Breast epithelium (tissue), 4 donors: ENCODE data around the gene SERBP1. TPM values are rescaled to one million over a fixed set of nuclear protein-coding genes. Genes with fewer than 3 reads are reported as not detected.

Experiments used
- DNase-seq, 2 donors: peaks; one replicate each; pipeline ENCODE4 v3.0.0-alpha.2; 2019; ENCODE audit warnings: low spot score in 2 of 2
- H3K27ac ChIP-seq, 2 donors: fragments of 200-600 bp; sonication (generic) in 1 of 2; one replicate each; pipeline ENCODE4 v1.5.1; 2016 to 2019; ENCODE audit warnings: mild to moderate bottlenecking in 1 of 2
- H3K27me3 ChIP-seq, 2 donors: fragments of 200-600 bp; sonication (generic) in 1 of 2; one replicate each; pipeline versions ENCODE4 v1.5.1 to v1.6.0; 2017 to 2019; ENCODE audit warnings: control low read depth in 1 of 2, mild to moderate bottlenecking in 1 of 2
- H3K36me3 ChIP-seq: fragments of 200-600 bp; one replicate; pipeline ENCODE4 v1.5.1; 2019
- H3K4me1 ChIP-seq, 2 donors: fragments of 200-600 bp; sonication (generic); one replicate each; pipeline ENCODE4 v1.5.1; 2016 to 2019; ENCODE audit warnings: control low read depth in 1 of 2
- H3K4me3 ChIP-seq, 3 donors: fragments of 200-600 bp; sonication (generic); 1 replicate in 2 of 3; 2 replicates in 1 of 3; pipeline ENCODE4 v1.5.1; 2016 to 2019; ENCODE audit warnings: mild to moderate bottlenecking in 3 of 3, moderate library complexity in 2 of 3
- H3K9me3 ChIP-seq, 2 donors: fragments of 200-600 bp; sonication (generic) in 1 of 2; one replicate each; pipeline ENCODE4 v1.5.1; 2016 to 2019; ENCODE audit warnings: control low read depth in 1 of 2
- POLR2A ChIP-seq: fragments of 450-650 bp; IDR thresholded peaks from one replicate; pipeline ENCODE4 v1.6.1; 2016; ENCODE audit warnings: antibody characterized with exemption, mild to moderate bottlenecking, moderate library complexity
- POLR2AphosphoS5 ChIP-seq, 3 donors: sonication (generic); formaldehyde crosslinking; IDR thresholded peaks; one replicate each; pipeline ENCODE4 v1.6.1; 2017; ENCODE audit warnings: antibody characterized with exemption in 3 of 3
- intact Hi-C: fragments of 100-400 bp; cut with DNase I; formaldehyde crosslinking; loops from one replicate; pipeline ENCODE4 v1.15.1; 2023; ENCODE audit warnings: low total_unique reads
- total RNA-seq, 3 donors: library from RNA; depleted of rRNA; stranded (reverse); fragments of >200 nt; gene quantifications; one replicate each; pipeline ENCODE4 v1.1.0, GENCODE V29; 2016
- TF ChIP-seq, protein P1 (sequence below), 3 donors: fragments of 450-650 bp; IDR thresholded peaks; one replicate each; pipeline ENCODE4 v1.5.1; 2016 to 2017; ENCODE audit warnings: antibody characterized with exemption in 3 of 3, mild to moderate bottlenecking in 3 of 3, moderate library complexity in 3 of 3

The SERBP1 gene
- total RNA-seq, 3 donors from 2014 or later = 181 to 266 (median 218) TPM

DNA sequence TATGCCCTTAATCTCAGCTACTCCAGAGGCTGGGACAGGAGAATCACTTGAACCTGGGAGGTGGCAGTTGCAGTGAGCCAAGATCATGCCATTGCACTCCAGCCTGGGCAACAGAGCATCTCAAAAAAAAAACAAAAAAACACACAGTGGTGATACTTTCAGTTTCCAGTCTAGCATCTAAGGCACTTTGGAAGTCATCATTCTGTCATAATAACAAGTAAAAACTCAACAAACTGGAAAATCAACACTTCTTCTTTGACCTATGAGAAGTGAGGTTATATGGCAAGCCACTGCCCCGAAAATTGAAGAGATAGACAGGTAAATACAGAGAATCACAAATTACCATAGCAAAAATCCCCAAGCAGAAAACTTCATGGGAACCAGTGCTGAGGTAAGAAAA, 70.6 kb downstream of the SERBP1 start:
- Histone ChIP-seq H3K4me3 (no peak overlapping the region), H3K36me3 (no peaks in the 10 kb centered on the region), H3K27me3 (no peaks in the 10 kb centered on the region), H3K9me3 (no peaks in the 10 kb centered on the region), H3K4me1 (no peaks in the 10 kb centered on the region), H3K27ac (no peak overlapping the region)
- TF ChIP-seq, protein P1, sequence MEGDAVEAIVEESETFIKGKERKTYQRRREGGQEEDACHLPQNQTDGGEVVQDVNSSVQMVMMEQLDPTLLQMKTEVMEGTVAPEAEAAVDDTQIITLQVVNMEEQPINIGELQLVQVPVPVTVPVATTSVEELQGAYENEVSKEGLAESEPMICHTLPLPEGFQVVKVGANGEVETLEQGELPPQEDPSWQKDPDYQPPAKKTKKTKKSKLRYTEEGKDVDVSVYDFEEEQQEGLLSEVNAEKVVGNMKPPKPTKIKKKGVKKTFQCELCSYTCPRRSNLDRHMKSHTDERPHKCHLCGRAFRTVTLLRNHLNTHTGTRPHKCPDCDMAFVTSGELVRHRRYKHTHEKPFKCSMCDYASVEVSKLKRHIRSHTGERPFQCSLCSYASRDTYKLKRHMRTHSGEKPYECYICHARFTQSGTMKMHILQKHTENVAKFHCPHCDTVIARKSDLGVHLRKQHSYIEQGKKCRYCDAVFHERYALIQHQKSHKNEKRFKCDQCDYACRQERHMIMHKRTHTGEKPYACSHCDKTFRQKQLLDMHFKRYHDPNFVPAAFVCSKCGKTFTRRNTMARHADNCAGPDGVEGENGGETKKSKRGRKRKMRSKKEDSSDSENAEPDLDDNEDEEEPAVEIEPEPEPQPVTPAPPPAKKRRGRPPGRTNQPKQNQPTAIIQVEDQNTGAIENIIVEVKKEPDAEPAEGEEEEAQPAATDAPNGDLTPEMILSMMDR (IDR thresholded peaks at IDR 0.05) = no peak
- no peak for TF ChIP-seq POLR2A
- no peak for TF ChIP-seq POLR2AphosphoS5 (IDR thresholded peaks at IDR 0.05)
- DNase-seq = no peak
- intact Hi-C loops = no loop called here

Other genes with a start within 250 kb of the SERBP1 start
- gene IL12RB2, start 122.5 kb downstream of the SERBP1 start, total RNA-seq = 1 to 10 TPM in 1 of 3 donors, under 1 TPM in 2; 0.33 to 5.1 (median 0.59) TPM